GM12878 (cell line): ENCODE results near the gene UBE2E1. TPM values are rescaled to one million over a fixed set of nuclear protein-coding genes. Genes with fewer than 3 reads are reported as not detected.

Experiments used
- ATF2 ChIP-seq: IDR thresholded peaks from 2 replicates; pipeline ENCODE4 v1.6.1; 2012; ENCODE audit warnings: low read length, inconsistent platforms
- BRCA1 ChIP-seq: IDR thresholded peaks from 2 replicates; pipeline ENCODE4 v1.6.1; 2011; ENCODE audit warnings: low read depth, low read length, improper control_type of control experiment
- DPF2 ChIP-seq: fragments of 450-650 bp; IDR thresholded peaks from 2 replicates; pipeline ENCODE4 v1.6.1; 2017; ENCODE audit warnings: mild to moderate bottlenecking
- E2F8 ChIP-seq: fragments of 450-650 bp; IDR thresholded peaks from 2 replicates; pipeline ENCODE4 v1.6.1; 2018; ENCODE audit warnings: mild to moderate bottlenecking, low read depth, moderate library complexity; ENCODE audit not compliant: partially characterized antibody
- FOXM1 ChIP-seq: IDR thresholded peaks from 2 replicates; pipeline ENCODE4 v1.6.1; 2012; ENCODE audit warnings: low read depth, mild to moderate bottlenecking, inconsistent platforms, low read length, moderate library complexity
- GATAD2B ChIP-seq: fragments of 450-650 bp; conservative IDR thresholded peaks from 2 replicates; pipeline ENCODE4 v1.6.1; 2017; ENCODE audit warnings: low read depth, mild to moderate bottlenecking, moderate library complexity
- MYC ChIP-seq: IDR thresholded peaks from 2 replicates; pipeline ENCODE4 v1.6.1; 2011; ENCODE audit warnings: mild to moderate bottlenecking, low read length, moderate library complexity, inconsistent platforms; ENCODE audit not compliant: insufficient read depth, insufficient replicate concordance, insufficient read length, severe bottlenecking
- POLR2AphosphoS2 ChIP-seq: IDR thresholded peaks from 2 replicates; pipeline ENCODE4 v1.6.1; 2011; ENCODE audit warnings: low read depth, mild to moderate bottlenecking, low read length, improper control_type of control experiment, moderate library complexity
- RAD51 ChIP-seq: fragments of 450-650 bp; IDR thresholded peaks from 2 replicates; pipeline ENCODE4 v1.6.1; 2016; ENCODE audit warnings: moderate library complexity, mild to moderate bottlenecking, inconsistent platforms
- RELB ChIP-seq: fragments of 450-650 bp; IDR thresholded peaks from 2 replicates; pipeline ENCODE4 v1.6.1; 2017; ENCODE audit warnings: low read depth, mild to moderate bottlenecking, moderate library complexity
- SKIL ChIP-seq: fragments of 450-650 bp; IDR thresholded peaks from 2 replicates; pipeline ENCODE4 v1.6.1; 2017; ENCODE audit warnings: mild to moderate bottlenecking, low read depth, inconsistent platforms; ENCODE audit not compliant: poor library complexity, severe bottlenecking
- STAT3 ChIP-seq: IDR thresholded peaks from 2 replicates; pipeline ENCODE4 v1.6.1; 2011; ENCODE audit warnings: low read depth, low read length, improper control_type of control experiment
- WRNIP1 ChIP-seq: IDR thresholded peaks from 2 replicates; pipeline ENCODE4 v1.6.1; 2011; ENCODE audit warnings: low read depth, low read length, improper control_type of control experiment, borderline replicate concordance
- ZBTB40 ChIP-seq: fragments of 450-650 bp; IDR thresholded peaks from 2 replicates; pipeline ENCODE4 v1.6.1; 2016; ENCODE audit warnings: mild to moderate bottlenecking, moderate library complexity, borderline replicate concordance
- ZNF217 ChIP-seq: fragments of 450-650 bp; IDR thresholded peaks from 2 replicates; pipeline ENCODE4 v1.6.1; 2017; ENCODE audit warnings: antibody characterized with exemption, mild to moderate bottlenecking
- ZNF622 ChIP-seq: fragments of 450-650 bp; IDR thresholded peaks from 2 replicates; pipeline ENCODE4 v1.6.1; 2017; ENCODE audit warnings: mild to moderate bottlenecking, inconsistent platforms
- polyA plus RNA-seq, 11 experiments: library from polyadenylated mRNA; depleted of rRNA in 4 of 11; unstranded in 6 of 11; stranded (reverse) in 5 of 11; fragments of >200 nt; fragmentation: Nextera tagmentation in 4 of 11; fragmentation: Illumina TruSeq in 1 of 11; extraction: Ambion mirVana in 4 of 11; extraction: Trizol in 1 of 11; gene quantifications; 1 replicate in 1 of 11; 2 replicates in 10 of 11; pipeline versions ENCODE4 v1.2.1 to v1.2.3, GENCODE V29; 2011 to 2016; ENCODE audit warnings: inconsistent platforms in 2 of 11, missing spikeins in 2 of 11, low read depth in 1 of 11
- total RNA-seq, 4 experiments: library from RNA; depleted of rRNA in 3 of 4; stranded (reverse); fragments of >200 nt in 3 of 4; fragmentation: Illumina TruSeq in 1 of 4; extraction: Trizol in 1 of 4; gene quantifications; 2 replicates each; pipeline versions ENCODE4 v1.2.1 to v1.2.3, GENCODE V29; 2013 to 2021

The UBE2E1 gene
- total and polyA plus RNA-seq, 10 of the 15 experiments (the other 5 are each of a cell fraction or from before 2014, with no cell fraction given), result 18.7 to 425 (median 147) TPM

- TF ChIP-seq SKIL, result peak; percentile 56
- TF ChIP-seq ZNF217, result no peak
- no peak for TF ChIP-seq DPF2
- no peak for TF ChIP-seq ZNF622
- peak; percentile 62 for TF ChIP-seq E2F8
- TF ChIP-seq MYC, result peak; percentile 93
- peak; percentile 88 for TF ChIP-seq ZBTB40
- TF ChIP-seq RAD51, result no peak
- no peak for TF ChIP-seq STAT3
- TF ChIP-seq BRCA1, result 0 out of 2 replicates have a peak, but pooled peaks have one; percentile 9
- 0 out of 2 replicates have a peak, but pooled peaks have one; percentile 25 for TF ChIP-seq GATAD2B
- TF ChIP-seq RELB, result peak; percentile 79
- no peak for TF ChIP-seq WRNIP1
- peak; percentile 99 for TF ChIP-seq POLR2AphosphoS2
- 0 out of 2 replicates have a peak, but pooled peaks have one; percentile 37 for TF ChIP-seq FOXM1
- no peak; the same call in 1 of the 2 replicates for TF ChIP-seq ATF2
Observed at GRCh38 chr3:23916886-23917678, 111.3 kb downstream of the UBE2E1 start, which contains the start of the genes NKIRAS1 and RPL15 (continued).
